Esophagus muscularis mucosa (tissue), 4 donors: ENCODE results near the gene ULK4. TPM values are rescaled to one million over a fixed set of nuclear protein-coding genes. Genes with fewer than 3 reads are reported as not detected.

ENCODE experiments used
- DNase-seq: peaks from one replicate; pipeline ENCODE4 v3.0.0-alpha.2; 2017; ENCODE audit errors: extremely low spot score
- H3K27ac ChIP-seq, 4 donors: fragments of 200-600 bp; sonication (generic); replicated peaks in 1 of 4; 1 replicate in 3 of 4; 2 replicates in 1 of 4; pipeline ENCODE4 v1.5.1; 2016 to 2019; ENCODE audit warnings: mild to moderate bottlenecking in 1 of 4
- H3K27me3 ChIP-seq, 4 donors: fragments of 200-600 bp; sonication (generic); one replicate each; pipeline versions ENCODE4 v1.5.1 to v1.6.0; 2016 to 2019
- H3K36me3 ChIP-seq, 4 donors: fragments of 200-600 bp; sonication (generic); one replicate each; pipeline ENCODE4 v1.5.1; 2016 to 2019
- H3K4me1 ChIP-seq, 4 donors: fragments of 200-600 bp; sonication (generic); one replicate each; pipeline ENCODE4 v1.5.1; 2016 to 2019
- H3K4me3 ChIP-seq, 4 donors: fragments of 200-600 bp; sonication (generic); 1 replicate in 2 of 4; 2 replicates in 2 of 4; pipeline ENCODE4 v1.5.1; 2016 to 2019; ENCODE audit warnings: mild to moderate bottlenecking in 4 of 4, moderate library complexity in 1 of 4
- H3K9me3 ChIP-seq, 4 donors: fragments of 200-600 bp; sonication (generic); 1 replicate in 3 of 4; 2 replicates in 1 of 4; pipeline ENCODE4 v1.5.1; 2016 to 2019
- CTCF ChIP-seq, 3 experiments: fragments of 200-600 bp in 2 of 3; fragments of 450-650 bp in 1 of 3; sonication (generic) in 2 of 3; IDR thresholded peaks; one replicate each; pipeline ENCODE4 v1.5.1; 2017 to 2019; ENCODE audit warnings: antibody characterized with exemption in 3 of 3, mild to moderate bottlenecking in 2 of 3, moderate library complexity in 1 of 3
- EP300 ChIP-seq: sonication (generic); formaldehyde crosslinking; IDR thresholded peaks from one replicate; pipeline ENCODE4 v1.6.1; 2017; ENCODE audit warnings: antibody characterized with exemption
- POLR2A ChIP-seq: fragments of 450-650 bp; IDR thresholded peaks from one replicate; pipeline ENCODE4 v1.6.1; 2017; ENCODE audit warnings: antibody characterized with exemption, moderate library complexity, mild to moderate bottlenecking, low read depth
- POLR2AphosphoS5 ChIP-seq, 2 donors: sonication (generic); formaldehyde crosslinking; IDR thresholded peaks; one replicate each; pipeline ENCODE4 v1.6.1; 2017; ENCODE audit warnings: antibody characterized with exemption in 2 of 2
- WGBS: methylation state at CpG from one replicate; pipeline ENCODE4 v1.1.5; 2018; 5-methylcytosine and 5-hydroxymethylcytosine counted together
- intact Hi-C: fragments of 100-400 bp; cut with DNase I; formaldehyde crosslinking; loops from one replicate; pipeline ENCODE4 v1.15.1; 2023
- total RNA-seq, 4 donors: library from RNA; depleted of rRNA; stranded (reverse); fragments of >200 nt; gene quantifications; one replicate each; pipeline versions ENCODE4 v1.1.0 to v1.2.1, GENCODE V29; 2016

Gene ULK4
- total RNA-seq, 4 donors from 2014 or later: 4.2 to 15.4 (median 11.0) TPM

GRCh38 chr3:41251593-41251992, 710.3 kb downstream of the ULK4 start:
- 91% methylated on average over 1 of the region's 1 CpG for WGBS
- peaks cover 0 to 16% (median 6%) of the 10 kb centered on the region in 4 donors for H3K4me1 ChIP-seq
- no peak for DNase-seq

GRCh38 chr3:41250825-41251224, 711.1 kb downstream of the ULK4 start:
- intact Hi-C loops: no loop called here
- H3K36me3 ChIP-seq: peaks cover 0 to 2% (median under 1%) of the 10 kb centered on the region in 4 donors
- peaks cover 0 to 16% (median 6%) of the 10 kb centered on the region in 4 donors for H3K4me1 ChIP-seq
- no peak overlapping the region for H3K27ac ChIP-seq
- WGBS: 61% methylated on average over 2 of the region's 2 CpGs
- TF ChIP-seq POLR2AphosphoS5 (IDR thresholded peaks at IDR 0.05) (no peak), EP300 (no peak), POLR2A (no peak), CTCF (IDR thresholded peaks at IDR 0.05) (no peak)
- H3K27me3 ChIP-seq: no peaks in the 10 kb centered on the region
- DNase-seq: no peak
- no peaks in the 10 kb centered on the region for H3K9me3 ChIP-seq
- H3K4me3 ChIP-seq: no peak overlapping the region

More at GRCh38 chr3:41251593-41251992, 710.3 kb downstream of the ULK4 start:
- intact Hi-C loops: no loop called here
- no peak overlapping the region for H3K27ac ChIP-seq
- TF ChIP-seq POLR2AphosphoS5 (IDR thresholded peaks at IDR 0.05): no peak
- TF ChIP-seq EP300: no peak
- TF ChIP-seq CTCF (IDR thresholded peaks at IDR 0.05): no peak
- TF ChIP-seq POLR2A: no peak
- H3K36me3 ChIP-seq: no peaks in the 10 kb centered on the region
- no peaks in the 10 kb centered on the region for H3K27me3 ChIP-seq
- no peaks in the 10 kb centered on the region for H3K9me3 ChIP-seq
- no peak overlapping the region for H3K4me3 ChIP-seq

- H3K4me1 ChIP-seq: peaks cover 0 to 16% (median 6%) of the 10 kb centered on the region in 4 donors
- no peak overlapping the region for H3K27ac ChIP-seq
- WGBS: 100% methylated on average over 1 of the region's 3 CpGs
- H3K4me3 ChIP-seq: no peak overlapping the region
- intact Hi-C loops: no loop called here
- no peaks in the 10 kb centered on the region for H3K9me3 ChIP-seq
- DNase-seq: no peak
- no peaks in the 10 kb centered on the region for H3K27me3 ChIP-seq
- H3K36me3 ChIP-seq: peaks cover 0 to 14% (median 5%) of the 10 kb centered on the region in 4 donors
- TF ChIP-seq CTCF (IDR thresholded peaks at IDR 0.05) (no peak), POLR2A (no peak), POLR2AphosphoS5 (IDR thresholded peaks at IDR 0.05) (no peak), EP300 (no peak)
These were observed 712.6 kb downstream of the ULK4 start for GRCh38 chr3:41249318-41249717.

- TF ChIP-seq EP300 (no peak), POLR2A (no peak), POLR2AphosphoS5 (IDR thresholded peaks at IDR 0.05) (no peak), CTCF (IDR thresholded peaks at IDR 0.05) (no peak)
- no peaks in the 10 kb centered on the region for H3K27me3 ChIP-seq
- WGBS: 85% methylated on average over 2 of the region's 3 CpGs
- DNase-seq: no peak
- no peaks in the 10 kb centered on the region for H3K9me3 ChIP-seq
- H3K4me1 ChIP-seq: peaks cover 0 to 16% (median 7%) of the 10 kb centered on the region in 4 donors
- no peak overlapping the region for H3K27ac ChIP-seq
- H3K4me3 ChIP-seq: no peak overlapping the region
- intact Hi-C loops: no loop called here
- peaks cover 0 to 14% (median 5%) of the 10 kb centered on the region in 4 donors for H3K36me3 ChIP-seq
These were observed 713.4 kb downstream of the ULK4 start for GRCh38 chr3:41248525-41248924.
